Stomach (tissue), 9 donors: ENCODE measurements around the gene RASD2. TPM values are rescaled to one million over a fixed set of nuclear protein-coding genes. Genes with fewer than 3 reads are reported as not detected.

ENCODE experiments used
- DNase-seq, 2 donors: peaks; one replicate each; pipeline versions ENCODE4 v3.0.0 to v3.0.0-alpha.2; 2013 to 2019
- H3K27ac ChIP-seq, 5 donors: fragments of 200-600 bp in 4 of 5; sonication (generic) in 4 of 5; one replicate each; pipeline ENCODE4 v1.5.1; 2013 to 2019; ENCODE audit warnings: mild to moderate bottlenecking in 1 of 5, moderate library complexity in 1 of 5
- H3K27me3 ChIP-seq, 3 donors: fragments of 200-600 bp; sonication (generic); one replicate each; pipeline ENCODE4 v1.5.1; 2017 to 2019; ENCODE audit warnings: mixed run types in 1 of 3
- H3K36me3 ChIP-seq, 4 donors: fragments of 200-600 bp; sonication (generic); 1 replicate in 3 of 4; 2 replicates in 1 of 4; pipeline ENCODE4 v1.5.1; 2016 to 2019
- H3K4me1 ChIP-seq, 4 donors: fragments of 200-600 bp; sonication (generic); one replicate each; pipeline ENCODE4 v1.5.1; 2016 to 2019
- H3K4me3 ChIP-seq, 4 donors: fragments of 200-600 bp; sonication (generic) in 3 of 4; one replicate each; pipeline ENCODE4 v1.5.1; 2016 to 2019; ENCODE audit warnings: mild to moderate bottlenecking in 1 of 4
- H3K9me3 ChIP-seq, 4 donors: fragments of 200-600 bp; sonication (generic); one replicate each; pipeline ENCODE4 v1.5.1; 2016 to 2019
- CTCF ChIP-seq, 7 experiments: fragments of 450-650 bp in 4 of 7; fragments of 200-600 bp in 3 of 7; sonication (generic) in 3 of 7; IDR thresholded peaks; one replicate each; pipeline ENCODE4 v1.5.1; 2016 to 2019; ENCODE audit warnings: antibody characterized with exemption in 7 of 7, control low read depth in 2 of 7, mild to moderate bottlenecking in 1 of 7
- EP300 ChIP-seq: sonication (generic); formaldehyde crosslinking; IDR thresholded peaks from one replicate; pipeline ENCODE4 v1.6.1; 2017; ENCODE audit warnings: antibody characterized with exemption
- POLR2A ChIP-seq, 4 donors: fragments of 450-650 bp; IDR thresholded peaks; one replicate each; pipeline ENCODE4 v1.6.1; 2016; ENCODE audit warnings: antibody characterized with exemption in 4 of 4, control low read depth in 2 of 4, mild to moderate bottlenecking in 1 of 4, moderate library complexity in 1 of 4
- POLR2AphosphoS5 ChIP-seq, 3 donors: sonication (generic); formaldehyde crosslinking; IDR thresholded peaks; one replicate each; pipeline ENCODE4 v1.6.1; 2016; ENCODE audit warnings: antibody characterized with exemption in 3 of 3
- WGBS, 5 donors: extraction: QIAGEN DNeasy Blood & Tissue Kit in 3 of 5; methylation state at CpG; one replicate each; pipeline versions ENCODE4 v1.1.5 to v1.1.7; 2013 to 2018; 5-methylcytosine and 5-hydroxymethylcytosine counted together
- intact Hi-C: fragments of 100-400 bp; cut with DNase I; formaldehyde crosslinking; loops from one replicate; pipeline ENCODE4 v1.15.1; 2023; ENCODE audit warnings: low total_unique reads
- polyA plus RNA-seq, 3 donors: library from polyadenylated mRNA; stranded (reverse); fragments of 200-250 nt; gene quantifications; one replicate each; pipeline ENCODE4 v1.2.3, GENCODE V29; 2013
- total RNA-seq, 5 donors: library from RNA; depleted of rRNA; stranded (reverse); fragments of >200 nt; gene quantifications; one replicate each; pipeline versions ENCODE4 v1.1.0 to v1.2.3, GENCODE V29; 2014 to 2016
- donor health status: healthy with polysubstance abuse.
- donor health status: Bipolar disorder and iron deficiency.
- donor health status: healthy.

RASD2 gene
- total and polyA plus RNA-seq, 8 donors: 0.43 to 3.6 (median 0.72) TPM

- Histone ChIP-seq H3K27me3 (peaks cover 0 to 15% (median 0%) of the 10 kb centered on the region in 3 donors), H3K4me1 (peaks cover 0 to 10% (median 0%) of the 10 kb centered on the region in 4 donors), H3K9me3 (no peaks in the 10 kb centered on the region), H3K4me3 (no peak overlapping the region), H3K36me3 (peaks cover 0 to 10% (median 4%) of the 10 kb centered on the region in 4 donors), H3K27ac (no peak overlapping the region)
- intact Hi-C loops: no loop called here
- no peak for DNase-seq
- TF ChIP-seq POLR2AphosphoS5 (IDR thresholded peaks at IDR 0.05): no peak
- 30 to 51% (median 39%) methylated on average over 11 of the region's 11 CpGs for WGBS, 5 donors
These were observed 8.7 kb downstream of the RASD2 start for GRCh38 chr22:35549328-35549727.

GRCh38 chr22:35551549-35552177, 11.0 kb downstream of the RASD2 start:
- no peak overlapping the region for H3K4me3 ChIP-seq
- intact Hi-C loops: no loop called here
- DNase-seq: no peak
- WGBS, 5 donors: 90 to 95% (median 94%) methylated on average over 41 to 43 of the region's 43 CpGs
- peaks cover 0 to 10% (median 0%) of the 10 kb centered on the region in 3 donors for H3K27me3 ChIP-seq
- H3K36me3 ChIP-seq: peaks cover 0 to 10% (median 4%) of the 10 kb centered on the region in 4 donors
- H3K4me1 ChIP-seq: peaks cover 0 to 10% (median 0%) of the 10 kb centered on the region in 4 donors
- TF ChIP-seq EP300 (no peak), POLR2A (IDR thresholded peaks at IDR 0.05) (no peak), CTCF (IDR thresholded peaks at IDR 0.05) (no peak), POLR2AphosphoS5 (IDR thresholded peaks at IDR 0.05) (no peak)
- no peak overlapping the region for H3K27ac ChIP-seq
- H3K9me3 ChIP-seq: no peaks in the 10 kb centered on the region

- Histone ChIP-seq H3K9me3 (no peaks in the 10 kb centered on the region), H3K27ac (no peak overlapping the region), H3K4me3 (no peak overlapping the region), H3K4me1 (peaks cover 0 to 10% (median 0%) of the 10 kb centered on the region in 4 donors), H3K36me3 (peaks cover 0 to 10% (median under 1%) of the 10 kb centered on the region in 4 donors), H3K27me3 (peaks cover 0 to 10% (median 0%) of the 10 kb centered on the region in 3 donors)
- WGBS, 5 donors: 32 to 40% (median 38%) methylated on average over 8 to 13 of the region's 13 CpGs
- TF ChIP-seq EP300: no peak
- no peak for TF ChIP-seq POLR2A (IDR thresholded peaks at IDR 0.05)
- no peak for TF ChIP-seq POLR2AphosphoS5 (IDR thresholded peaks at IDR 0.05)
- TF ChIP-seq CTCF (IDR thresholded peaks at IDR 0.05): no peak
- DNase-seq: peak in 1 of 2 donors; percentile 76
- intact Hi-C loops: no loop called here
These were observed 11.7 kb downstream of the RASD2 start for GRCh38 chr22:35552196-35552842.

- intact Hi-C loops: no loop called here
- WGBS, 5 donors: 77 to 87% (median 85%) methylated on average over 9 to 11 of the region's 11 CpGs
- TF ChIP-seq POLR2AphosphoS5 (IDR thresholded peaks at IDR 0.05) (no peak), EP300 (no peak)
- no peak overlapping the region for H3K4me3 ChIP-seq
- H3K4me1 ChIP-seq: peaks cover 0 to 10% (median 0%) of the 10 kb centered on the region in 4 donors
- peaks cover 0 to 10% (median 0%) of the 10 kb centered on the region in 3 donors for H3K27me3 ChIP-seq
- peaks cover 0 to 10% (median 0%) of the 10 kb centered on the region in 4 donors for H3K36me3 ChIP-seq
- no peak for DNase-seq
- H3K9me3 ChIP-seq: no peaks in the 10 kb centered on the region
- no peak overlapping the region for H3K27ac ChIP-seq
These were observed 12.2 kb downstream of the RASD2 start for GRCh38 chr22:35552846-35553245.

GRCh38 chr22:35553341-35553740, 12.7 kb downstream of the RASD2 start:
- Histone ChIP-seq H3K4me3 (no peak overlapping the region), H3K9me3 (no peaks in the 10 kb centered on the region), H3K36me3 (peaks cover 0 to 10% (median 0%) of the 10 kb centered on the region in 4 donors), H3K27ac (no peak overlapping the region), H3K27me3 (peaks cover 0 to 10% (median 0%) of the 10 kb centered on the region in 3 donors), H3K4me1 (peaks cover 0 to 10% (median 0%) of the 10 kb centered on the region in 4 donors)
- 69 to 96% (median 88%) methylated on average over 2 of the region's 2 CpGs for WGBS, 5 donors
- intact Hi-C loops: no loop called here
- TF ChIP-seq POLR2AphosphoS5 (IDR thresholded peaks at IDR 0.05): no peak
- TF ChIP-seq POLR2A (IDR thresholded peaks at IDR 0.05): no peak
- TF ChIP-seq EP300: no peak
- no peak for TF ChIP-seq CTCF (IDR thresholded peaks at IDR 0.05)
- DNase-seq: no peak
